ENCODE data around the gene RABGAP1. TPM values are rescaled to one million over a fixed set of nuclear protein-coding genes. Genes with fewer than 3 reads are reported as not detected.

Gene RABGAP1
- total RNA-seq, 2 experiments from 2014 or later: 24.2 to 27.0 TPM

- no peak overlapping the region for H3K4me3 Mint-ChIP-seq
Observed at GRCh38 chr9:123090956-123091355, 150.1 kb downstream of the RABGAP1 start.

DNA sequence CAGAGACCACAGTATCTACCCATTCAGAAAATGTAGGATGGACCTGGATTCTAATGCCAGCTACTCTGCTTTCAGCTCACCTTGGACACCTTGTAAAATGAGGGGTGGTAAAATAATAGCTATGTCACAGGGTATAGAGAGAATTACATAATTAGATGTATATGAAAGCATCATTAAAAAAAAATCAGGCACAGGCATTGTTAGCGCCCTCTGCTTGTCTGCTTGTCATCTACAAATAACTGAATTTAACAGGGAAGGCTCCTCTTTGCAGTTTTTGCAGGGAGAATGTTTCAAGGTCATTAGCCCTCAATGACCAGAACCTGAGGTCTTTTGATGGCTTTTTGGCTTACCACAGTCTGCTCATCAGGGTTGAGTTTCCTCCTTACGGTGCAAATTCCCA, 150.6 kb downstream of the RABGAP1 start:
- H3K36me3 Mint-ChIP-seq: peaks cover 9% of the 10 kb centered on the region

More at GRCh38 chr9:123090956-123091355, 150.1 kb downstream of the RABGAP1 start:
- H3K27me3 Mint-ChIP-seq: no peaks in the 10 kb centered on the region
- DNase-seq (no peak), ATAC-seq (no peak)
- CTCF ChIA-PET: interaction anchor here (1.2 to 1.6 kb wide), 2 partner anchors 14 to 259 kb away, joined by 3 to 4 read pairs; no protein-coding TSS in a partner anchor
- no peaks in the 10 kb centered on the region for H3K9me3 Mint-ChIP-seq (ENCODE audit: low read depth)
- peaks cover 9% of the 10 kb centered on the region for H3K36me3 Mint-ChIP-seq
- H3K27ac Mint-ChIP-seq: no peak overlapping the region
- H3K4me1 Mint-ChIP-seq: peaks cover under 1% of the 10 kb centered on the region

DNA sequence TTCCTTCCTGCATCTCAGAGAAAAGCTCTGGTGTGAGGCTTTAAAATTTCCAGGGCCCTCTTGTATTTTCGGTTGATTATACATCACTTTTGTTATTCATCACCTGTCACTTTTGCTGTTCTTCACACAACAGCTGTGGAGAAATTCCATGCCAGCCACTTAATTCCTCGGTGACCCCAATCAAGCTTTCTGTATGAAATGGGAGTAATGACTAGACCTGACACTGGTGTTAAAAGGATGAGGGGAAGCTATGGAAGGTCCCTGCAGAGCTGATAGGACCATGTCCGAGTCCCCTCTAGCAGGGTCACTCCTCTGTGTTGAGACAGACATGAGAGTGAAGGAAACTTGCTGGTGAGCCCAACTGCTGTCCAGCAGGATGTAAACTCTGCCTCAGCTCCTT, 152.3 kb downstream of the RABGAP1 start:
- CTCF ChIA-PET: interaction anchor here (1.2 to 3.2 kb wide), 5 partner anchors 9 to 256 kb away, joined by 3 to 14 read pairs (median 4); no protein-coding TSS in a partner anchor
- no peak overlapping the region for H3K27ac Mint-ChIP-seq

More for the DNA sequence above, 150.6 kb downstream of the RABGAP1 start:
- ATAC-seq: no peak
- no peaks in the 10 kb centered on the region for H3K27me3 Mint-ChIP-seq
- no peak overlapping the region for H3K27ac Mint-ChIP-seq
- no peak overlapping the region for H3K4me3 Mint-ChIP-seq
- no peaks in the 10 kb centered on the region for H3K4me1 Mint-ChIP-seq
- DNase-seq: no peak
- CTCF ChIA-PET: interaction anchor here (1.6 to 1.8 kb wide), 2 partner anchors 9 to 259 kb away, joined by 4 to 8 read pairs; no protein-coding TSS in a partner anchor
- no peaks in the 10 kb centered on the region for H3K9me3 Mint-ChIP-seq (ENCODE audit: low read depth)

DNA sequence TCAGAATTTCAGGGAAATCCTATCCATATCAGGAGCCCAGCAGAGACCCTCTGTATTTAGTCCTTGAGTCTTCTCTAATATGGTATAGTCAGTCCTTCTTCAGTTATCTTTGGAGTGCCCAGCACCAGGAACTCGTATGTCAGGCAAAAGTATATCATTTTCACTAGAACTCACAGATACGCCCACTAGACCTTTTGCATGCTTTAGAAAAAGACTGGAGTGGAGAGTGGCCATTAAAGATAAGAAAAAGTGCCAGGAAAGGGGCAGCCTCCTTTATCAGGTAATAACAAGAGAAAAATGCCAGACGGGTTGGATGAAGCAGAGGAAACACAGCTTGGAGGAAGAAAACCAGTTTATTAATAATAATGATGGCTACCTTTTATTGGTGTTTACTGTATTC, 156.2 kb downstream of the RABGAP1 start:
- no peaks in the 10 kb centered on the region for H3K27me3 Mint-ChIP-seq
- H3K4me3 Mint-ChIP-seq: no peak overlapping the region
- no peaks in the 10 kb centered on the region for H3K9me3 Mint-ChIP-seq (ENCODE audit: low read depth)
- no peak overlapping the region for H3K27ac Mint-ChIP-seq
- H3K36me3 Mint-ChIP-seq: peaks cover 10% of the 10 kb centered on the region
- CTCF ChIA-PET: no interaction called here
- H3K4me1 Mint-ChIP-seq: no peaks in the 10 kb centered on the region
- no peak for ATAC-seq
- no peak for DNase-seq

More for the DNA sequence above, 152.3 kb downstream of the RABGAP1 start:
- H3K4me1 Mint-ChIP-seq: no peaks in the 10 kb centered on the region
- ATAC-seq (no peak), DNase-seq (no peak)
- no peak overlapping the region for H3K4me3 Mint-ChIP-seq
- H3K36me3 Mint-ChIP-seq: peaks cover 9% of the 10 kb centered on the region
- no peaks in the 10 kb centered on the region for H3K9me3 Mint-ChIP-seq (ENCODE audit: low read depth)
- no peaks in the 10 kb centered on the region for H3K27me3 Mint-ChIP-seq

- CTCF ChIA-PET: no interaction called here
Observed at GRCh38 chr9:123097430-123098095, 156.7 kb downstream of the RABGAP1 start.

GRCh38 chr9:123098096-123098459, 157.3 kb downstream of the RABGAP1 start:
- DNase-seq: no peak
- CTCF ChIA-PET: no interaction called here
- H3K4me1 Mint-ChIP-seq: no peaks in the 10 kb centered on the region
- no peak for ATAC-seq
- H3K27me3 Mint-ChIP-seq: no peaks in the 10 kb centered on the region
- peaks cover 10% of the 10 kb centered on the region for H3K36me3 Mint-ChIP-seq
- no peaks in the 10 kb centered on the region for H3K9me3 Mint-ChIP-seq (ENCODE audit: low read depth)
- no peak overlapping the region for H3K4me3 Mint-ChIP-seq
- H3K27ac Mint-ChIP-seq: no peak overlapping the region

More at GRCh38 chr9:123097430-123098095, 156.7 kb downstream of the RABGAP1 start:
- ATAC-seq (no peak), DNase-seq (no peak)
- H3K9me3 Mint-ChIP-seq (ENCODE audit: low read depth): no peaks in the 10 kb centered on the region
- H3K4me3 Mint-ChIP-seq: no peak overlapping the region
- no peaks in the 10 kb centered on the region for H3K27me3 Mint-ChIP-seq
- no peaks in the 10 kb centered on the region for H3K4me1 Mint-ChIP-seq
- H3K27ac Mint-ChIP-seq: no peak overlapping the region
- peaks cover 10% of the 10 kb centered on the region for H3K36me3 Mint-ChIP-seq

GRCh38 chr9:123099042-123099441, 158.2 kb downstream of the RABGAP1 start:
- CTCF ChIA-PET: no interaction called here
- Mint-ChIP-seq H3K27me3 (no peaks in the 10 kb centered on the region), H3K4me1 (no peaks in the 10 kb centered on the region), H3K36me3 (peaks cover 8% of the 10 kb centered on the region), H3K9me3 (ENCODE audit: low read depth) (no peaks in the 10 kb centered on the region), H3K27ac (no peak overlapping the region), H3K4me3 (no peak overlapping the region)
- DNase-seq (no peak), ATAC-seq (no peak)

DNA sequence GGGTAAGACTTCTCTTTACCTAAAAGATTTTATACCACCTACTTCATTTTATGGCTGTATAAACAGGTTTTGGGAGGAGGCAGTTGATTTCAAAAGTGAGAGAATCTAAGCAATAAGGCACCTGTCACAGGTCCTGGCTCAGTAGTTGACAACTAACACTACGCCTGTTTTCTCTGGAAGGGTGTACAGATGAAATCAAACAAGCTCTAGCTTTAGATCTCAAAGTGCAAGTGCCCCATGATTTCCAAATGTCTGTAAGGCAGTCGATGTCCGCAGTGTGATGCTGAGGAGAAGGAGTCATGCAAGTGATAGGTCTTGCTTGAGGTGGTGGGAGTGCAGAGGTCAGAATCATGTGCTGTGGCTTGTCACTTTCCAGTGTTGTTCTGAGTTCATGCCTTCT, 158.7 kb downstream of the RABGAP1 start:
- no peak overlapping the region for H3K4me3 Mint-ChIP-seq
- peaks cover 8% of the 10 kb centered on the region for H3K36me3 Mint-ChIP-seq
- H3K27ac Mint-ChIP-seq: no peak overlapping the region
- no peaks in the 10 kb centered on the region for H3K9me3 Mint-ChIP-seq (ENCODE audit: low read depth)
- ATAC-seq: no peak
- H3K27me3 Mint-ChIP-seq: no peaks in the 10 kb centered on the region
- H3K4me1 Mint-ChIP-seq: no peaks in the 10 kb centered on the region
- DNase-seq: no peak
- CTCF ChIA-PET: no interaction called here

GRCh38 chr9:123102375-123103113, 161.7 kb downstream of the RABGAP1 start:
- H3K9me3 Mint-ChIP-seq (ENCODE audit: low read depth): no peaks in the 10 kb centered on the region
- ATAC-seq (no peak), DNase-seq (no peak)
- CTCF ChIA-PET: interaction anchor here (1.2 to 3.5 kb wide), 6 partner anchors 10 to 252 kb away, joined by 3 to 20 read pairs (median 5); no protein-coding TSS in a partner anchor
- H3K27me3 Mint-ChIP-seq: no peaks in the 10 kb centered on the region
- H3K36me3 Mint-ChIP-seq: peaks cover 6% of the 10 kb centered on the region
- no peak overlapping the region for H3K27ac Mint-ChIP-seq
- no peaks in the 10 kb centered on the region for H3K4me1 Mint-ChIP-seq
- H3K4me3 Mint-ChIP-seq: no peak overlapping the region

GRCh38 chr9:123104807-123105206, 164.0 kb downstream of the RABGAP1 start:
- Mint-ChIP-seq H3K27me3 (no peaks in the 10 kb centered on the region), H3K4me1 (no peaks in the 10 kb centered on the region), H3K36me3 (peaks cover 5% of the 10 kb centered on the region), H3K4me3 (no peak overlapping the region), H3K9me3 (ENCODE audit: low read depth) (no peaks in the 10 kb centered on the region), H3K27ac (no peak overlapping the region)
- ATAC-seq: no peak
- DNase-seq: no peak
- CTCF ChIA-PET: interaction anchor here (2.3 kb wide), 1 partner anchor 245 kb away, joined by 7 read pairs; no protein-coding TSS in a partner anchor

DNA sequence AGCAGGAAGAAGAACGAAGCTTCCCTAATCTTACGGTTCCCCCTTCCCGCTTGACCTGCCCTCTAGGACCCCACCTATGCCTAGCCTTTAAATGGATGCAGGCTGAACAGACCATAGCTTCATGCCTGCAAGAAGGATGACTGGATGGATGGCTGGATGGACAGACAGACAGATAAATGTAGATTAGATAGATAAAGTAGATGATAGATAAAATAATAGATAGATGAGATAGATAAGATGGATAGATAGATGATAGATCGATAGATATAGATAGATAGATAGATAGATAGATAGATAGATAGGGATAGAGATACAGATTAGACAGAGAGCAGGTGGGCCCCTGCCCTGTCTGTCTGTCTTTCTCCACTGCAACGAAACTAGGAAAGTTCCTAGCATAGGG, 164.7 kb downstream of the RABGAP1 start:
- peaks cover 5% of the 10 kb centered on the region for H3K36me3 Mint-ChIP-seq
- ATAC-seq (no peak), DNase-seq (no peak)
- CTCF ChIA-PET: interaction anchor here (2.3 kb wide), 1 partner anchor 244 kb away, joined by 7 read pairs; no protein-coding TSS in a partner anchor
- no peak overlapping the region for H3K27ac Mint-ChIP-seq
- H3K27me3 Mint-ChIP-seq: no peaks in the 10 kb centered on the region
- no peaks in the 10 kb centered on the region for H3K9me3 Mint-ChIP-seq (ENCODE audit: low read depth)
- H3K4me1 Mint-ChIP-seq: no peaks in the 10 kb centered on the region
- no peak overlapping the region for H3K4me3 Mint-ChIP-seq

DNA sequence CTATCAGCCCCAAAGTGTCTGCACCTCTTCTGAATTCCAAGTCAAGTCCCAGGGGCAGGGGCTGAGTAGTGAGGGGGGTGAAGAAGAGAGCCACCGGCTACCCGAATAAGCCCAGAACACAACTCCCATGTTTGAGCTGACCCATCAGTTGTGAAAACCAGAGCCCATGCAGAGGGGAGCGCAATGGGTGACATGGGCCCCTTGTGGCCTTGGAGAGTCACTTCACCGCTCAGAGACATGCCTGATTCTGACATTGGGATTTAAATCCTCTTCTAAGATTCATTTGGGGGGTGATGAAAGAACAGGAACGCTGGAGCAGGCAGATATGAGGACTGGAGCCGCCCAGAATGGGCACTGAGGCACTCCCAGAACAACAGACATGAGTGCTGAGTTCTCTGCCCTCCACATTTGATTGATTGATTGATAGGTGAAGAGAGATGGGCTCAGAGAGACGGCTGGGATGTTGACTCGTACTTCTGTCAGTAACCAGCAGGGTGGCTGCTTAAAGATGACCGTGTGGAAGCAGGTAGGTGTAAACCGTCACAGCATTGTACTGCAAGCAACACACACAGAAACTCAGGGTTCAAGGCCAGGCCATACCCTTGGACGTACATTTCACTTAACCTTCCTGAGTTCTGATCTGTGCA, 166.9 kb downstream of the RABGAP1 start:
- no peak for DNase-seq
- no peak for ATAC-seq
- H3K27ac Mint-ChIP-seq: no peak overlapping the region
- H3K27me3 Mint-ChIP-seq: no peaks in the 10 kb centered on the region
- H3K9me3 Mint-ChIP-seq (ENCODE audit: low read depth): no peaks in the 10 kb centered on the region
- H3K4me3 Mint-ChIP-seq: no peak overlapping the region
- CTCF ChIA-PET: no interaction called here
- peaks cover 5% of the 10 kb centered on the region for H3K36me3 Mint-ChIP-seq
- H3K4me1 Mint-ChIP-seq: peaks cover 12% of the 10 kb centered on the region

GRCh38 chr9:123108976-123109375, 168.2 kb downstream of the RABGAP1 start:
- H3K27me3 Mint-ChIP-seq: no peaks in the 10 kb centered on the region
- no peak overlapping the region for H3K4me3 Mint-ChIP-seq
- H3K9me3 Mint-ChIP-seq (ENCODE audit: low read depth): no peaks in the 10 kb centered on the region
- peaks cover 4% of the 10 kb centered on the region for H3K36me3 Mint-ChIP-seq
- H3K27ac Mint-ChIP-seq: no peak overlapping the region
- CTCF ChIA-PET: no interaction called here
- no peak for ATAC-seq
- DNase-seq: no peak
- H3K4me1 Mint-ChIP-seq: peaks cover 12% of the 10 kb centered on the region
